ENCODE results near the gene ATP11A. TPM values are rescaled to one million over a fixed set of nuclear protein-coding genes. Genes with fewer than 3 reads are reported as not detected.

The ATP11A gene
- total RNA-seq, 1 experiment from 2014 or later = 41.2 TPM

DNA sequence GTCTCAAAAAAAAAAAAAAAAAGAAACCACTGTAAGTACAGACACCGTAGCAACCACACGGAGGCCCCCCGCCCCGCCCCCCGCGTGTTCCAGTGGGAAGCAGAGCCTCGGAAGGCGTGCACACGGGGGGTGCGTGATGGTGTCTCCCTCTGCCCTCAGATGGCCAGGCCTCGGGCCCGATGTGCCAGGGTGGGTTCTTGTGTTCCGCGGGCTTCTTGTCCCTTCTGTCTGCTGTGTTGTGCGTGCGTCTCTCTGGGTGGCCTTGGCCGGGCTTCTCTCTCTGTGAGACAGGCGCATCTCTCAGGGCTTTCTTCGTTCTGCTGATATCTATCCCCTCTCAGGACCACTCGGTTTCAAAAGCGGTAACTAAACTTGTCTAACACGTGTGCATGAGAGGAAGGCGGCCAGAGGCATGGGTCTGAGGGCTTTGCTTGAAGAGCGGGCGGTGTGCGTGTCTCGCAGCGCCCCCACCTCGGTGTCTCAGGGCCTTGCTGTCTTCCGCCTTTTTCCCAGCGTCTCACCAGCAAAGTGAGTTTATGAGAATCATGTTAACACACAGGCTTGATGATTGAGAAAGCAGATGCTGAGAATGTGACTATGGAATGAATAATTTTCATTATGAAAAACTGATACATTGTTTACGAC lies 12.6 kb downstream of the ATP11A start:
- no peak for DNase-seq (ENCODE audit: unreplicated experiment)
- no peaks in the 10 kb centered on the region for H3K9me3 Mint-ChIP-seq (ENCODE audit: unreplicated experiment)
- no peak overlapping the region for H3K27ac Mint-ChIP-seq (ENCODE audit: low read depth, unreplicated experiment)
- no peaks in the 10 kb centered on the region for H3K4me1 Mint-ChIP-seq (ENCODE audit: insufficient read depth, unreplicated experiment)
- no TSS peak for BruUV-seq (replicated peaks)
- peaks cover 12% of the 10 kb centered on the region for H3K36me3 Mint-ChIP-seq (ENCODE audit: insufficient read depth, unreplicated experiment)
- TF ChIP-seq, protein P1, sequence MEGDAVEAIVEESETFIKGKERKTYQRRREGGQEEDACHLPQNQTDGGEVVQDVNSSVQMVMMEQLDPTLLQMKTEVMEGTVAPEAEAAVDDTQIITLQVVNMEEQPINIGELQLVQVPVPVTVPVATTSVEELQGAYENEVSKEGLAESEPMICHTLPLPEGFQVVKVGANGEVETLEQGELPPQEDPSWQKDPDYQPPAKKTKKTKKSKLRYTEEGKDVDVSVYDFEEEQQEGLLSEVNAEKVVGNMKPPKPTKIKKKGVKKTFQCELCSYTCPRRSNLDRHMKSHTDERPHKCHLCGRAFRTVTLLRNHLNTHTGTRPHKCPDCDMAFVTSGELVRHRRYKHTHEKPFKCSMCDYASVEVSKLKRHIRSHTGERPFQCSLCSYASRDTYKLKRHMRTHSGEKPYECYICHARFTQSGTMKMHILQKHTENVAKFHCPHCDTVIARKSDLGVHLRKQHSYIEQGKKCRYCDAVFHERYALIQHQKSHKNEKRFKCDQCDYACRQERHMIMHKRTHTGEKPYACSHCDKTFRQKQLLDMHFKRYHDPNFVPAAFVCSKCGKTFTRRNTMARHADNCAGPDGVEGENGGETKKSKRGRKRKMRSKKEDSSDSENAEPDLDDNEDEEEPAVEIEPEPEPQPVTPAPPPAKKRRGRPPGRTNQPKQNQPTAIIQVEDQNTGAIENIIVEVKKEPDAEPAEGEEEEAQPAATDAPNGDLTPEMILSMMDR (IDR thresholded peaks at IDR 0.05; ENCODE audit: unreplicated experiment) = no peak
- no peaks in the 10 kb centered on the region for H3K27me3 Mint-ChIP-seq (ENCODE audit: insufficient read depth, unreplicated experiment)
- intact Hi-C loops (cut with micrococcal nuclease) = no loop called here
- CTCF ChIA-PET = interaction anchor here (0.7 kb wide), 1 partner anchor 954 kb away, joined by 3 read pairs; no protein-coding TSS in a partner anchor
- POLR2A ChIA-PET = no interaction called here
- H3K4me3 Mint-ChIP-seq (ENCODE audit: unreplicated experiment) = no peak overlapping the region

- Mint-ChIP-seq H3K4me3 (ENCODE audit: unreplicated experiment) (no peak overlapping the region), H3K27ac (ENCODE audit: low read depth, unreplicated experiment) (no peak overlapping the region), H3K4me1 (ENCODE audit: insufficient read depth, unreplicated experiment) (no peaks in the 10 kb centered on the region), H3K36me3 (ENCODE audit: insufficient read depth, unreplicated experiment) (peaks cover 12% of the 10 kb centered on the region), H3K9me3 (ENCODE audit: unreplicated experiment) (no peaks in the 10 kb centered on the region), H3K27me3 (ENCODE audit: insufficient read depth, unreplicated experiment) (no peaks in the 10 kb centered on the region)
- no TSS peak for BruUV-seq (replicated peaks)
- intact Hi-C loops (cut with micrococcal nuclease) = no loop called here
- TF ChIP-seq, protein P1 (IDR thresholded peaks at IDR 0.05; ENCODE audit: unreplicated experiment) = no peak
- DNase-seq (ENCODE audit: unreplicated experiment) = no peak
- POLR2A ChIA-PET = no interaction called here
- CTCF ChIA-PET = interaction anchor here (0.7 kb wide), 1 partner anchor 953 kb away, joined by 3 read pairs; no protein-coding TSS in a partner anchor
Observed at GRCh38 chr13:112702986-112703379, 13.1 kb downstream of the ATP11A start.

GRCh38 chr13:112703449-112704284 lies 13.8 kb downstream of the ATP11A start:
- intact Hi-C loops (cut with micrococcal nuclease) = no loop called here
- ChIA-PET CTCF (interaction anchor here (0.5 to 0.7 kb wide), 2 partner anchors 249 to 953 kb away, joined by 3 read pairs; no protein-coding TSS in a partner anchor), POLR2A (no interaction called here)
- no peak overlapping the region for H3K4me3 Mint-ChIP-seq (ENCODE audit: unreplicated experiment)
- no peak for DNase-seq (ENCODE audit: unreplicated experiment)
- H3K4me1 Mint-ChIP-seq (ENCODE audit: insufficient read depth, unreplicated experiment) = no peaks in the 10 kb centered on the region
- no peaks in the 10 kb centered on the region for H3K27me3 Mint-ChIP-seq (ENCODE audit: insufficient read depth, unreplicated experiment)
- no peak overlapping the region for H3K27ac Mint-ChIP-seq (ENCODE audit: low read depth, unreplicated experiment)
- no TSS peak for BruUV-seq (replicated peaks)
- peaks cover 12% of the 10 kb centered on the region for H3K36me3 Mint-ChIP-seq (ENCODE audit: insufficient read depth, unreplicated experiment)
- H3K9me3 Mint-ChIP-seq (ENCODE audit: unreplicated experiment) = no peaks in the 10 kb centered on the region
- TF ChIP-seq, protein P1 (IDR thresholded peaks at IDR 0.05; ENCODE audit: unreplicated experiment) = no peak

DNA sequence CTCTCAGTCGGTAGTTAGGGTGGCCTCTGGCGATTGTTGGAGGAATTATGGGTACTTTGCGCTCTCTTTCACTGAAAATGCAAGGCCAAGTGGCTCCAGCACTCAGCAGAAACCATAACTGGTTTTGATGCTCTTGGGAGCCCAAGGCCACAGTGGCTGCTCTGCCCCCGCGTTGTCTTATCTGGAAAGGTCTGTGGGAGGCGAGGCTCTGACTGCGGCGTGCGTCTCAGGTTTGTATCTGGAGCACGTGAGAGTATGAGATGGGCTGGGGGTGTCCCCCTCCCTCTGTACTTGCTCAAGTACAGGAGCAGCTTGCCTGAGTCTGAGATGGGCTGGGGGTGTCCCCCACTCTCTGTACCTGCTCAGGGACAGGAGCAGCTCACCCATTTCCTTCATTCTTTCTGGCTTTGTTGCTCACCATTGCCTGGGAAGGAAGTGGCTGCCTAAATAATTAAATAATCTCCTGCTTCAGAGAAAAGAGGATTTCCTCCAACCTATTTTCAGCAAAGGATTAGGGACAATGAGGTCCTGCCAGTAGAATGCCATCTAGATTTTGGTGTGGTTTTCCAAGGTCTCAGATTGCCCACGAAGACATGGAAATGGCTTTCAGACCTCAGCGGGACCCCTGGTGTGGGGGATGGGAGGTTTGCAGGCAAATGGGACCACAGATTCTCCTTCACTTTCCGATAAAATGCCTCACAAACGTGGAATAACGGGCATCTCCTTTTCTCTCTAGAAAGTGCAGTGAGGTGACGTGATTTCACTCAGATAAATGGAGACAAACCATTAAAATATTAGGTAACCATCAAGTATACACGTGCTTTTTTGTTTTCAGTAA lies 14.7 kb downstream of the ATP11A start:
- BruUV-seq (replicated peaks) = no TSS peak
- H3K4me3 Mint-ChIP-seq (ENCODE audit: unreplicated experiment) = no peak overlapping the region
- ChIA-PET CTCF (no interaction called here), POLR2A (no interaction called here)
- peaks cover 12% of the 10 kb centered on the region for H3K36me3 Mint-ChIP-seq (ENCODE audit: insufficient read depth, unreplicated experiment)
- TF ChIP-seq, protein P1 (IDR thresholded peaks at IDR 0.05; ENCODE audit: unreplicated experiment) = no peak
- no peaks in the 10 kb centered on the region for H3K4me1 Mint-ChIP-seq (ENCODE audit: insufficient read depth, unreplicated experiment)
- DNase-seq (ENCODE audit: unreplicated experiment) = no peak
- H3K9me3 Mint-ChIP-seq (ENCODE audit: unreplicated experiment) = no peaks in the 10 kb centered on the region
- H3K27ac Mint-ChIP-seq (ENCODE audit: low read depth, unreplicated experiment) = no peak overlapping the region
- no peaks in the 10 kb centered on the region for H3K27me3 Mint-ChIP-seq (ENCODE audit: insufficient read depth, unreplicated experiment)
- intact Hi-C loops (cut with micrococcal nuclease) = no loop called here

All from MCF 10A (cell line).